Measurements from ENCODE around the gene TAF9B.
"Not testable (repeated sequence)": the region's sequence is repeated elsewhere in the genome, so short reads cannot be mapped to it uniquely, and the experiment has no call there.

Gene TAF9B

DNA sequence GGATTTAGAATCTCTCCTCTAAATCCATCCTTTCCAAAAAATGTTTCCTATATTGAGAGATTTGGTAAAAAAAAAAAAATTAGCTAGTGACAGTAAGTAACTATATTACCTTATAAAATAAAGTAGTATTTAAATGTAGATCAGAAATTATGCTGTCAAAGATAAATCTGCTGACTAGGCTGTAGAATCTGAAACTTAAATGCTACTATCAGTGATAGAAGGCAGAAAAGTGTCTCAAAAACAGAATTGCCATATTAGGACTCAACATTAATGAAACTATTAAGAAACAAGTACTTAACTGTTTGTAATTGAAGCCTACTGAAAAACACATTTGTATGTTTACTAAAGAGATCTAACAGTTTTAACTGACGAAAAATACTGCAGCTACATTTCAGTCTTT is 8.3 kb downstream of the TAF9B start:
- no peaks in the 10 kb centered on the region for H3K4me1 ChIP-seq (ENCODE audit: control insufficient read depth, insufficient read depth, low read length)
- no peak overlapping the region for H3K4me3 ChIP-seq (ENCODE audit: low read length)
- no peaks in the 10 kb centered on the region for H3K36me3 ChIP-seq (ENCODE audit: control insufficient read depth, insufficient read depth, low read length)
- H3K9me3 ChIP-seq (ENCODE audit: control insufficient read depth, low read length): no peaks in the 10 kb centered on the region
- no peak overlapping the region for H3K9ac ChIP-seq (ENCODE audit: low read length)
- no peaks in the 10 kb centered on the region for H3K27me3 ChIP-seq (ENCODE audit: control insufficient read depth, insufficient read depth, low read length)

DNA sequence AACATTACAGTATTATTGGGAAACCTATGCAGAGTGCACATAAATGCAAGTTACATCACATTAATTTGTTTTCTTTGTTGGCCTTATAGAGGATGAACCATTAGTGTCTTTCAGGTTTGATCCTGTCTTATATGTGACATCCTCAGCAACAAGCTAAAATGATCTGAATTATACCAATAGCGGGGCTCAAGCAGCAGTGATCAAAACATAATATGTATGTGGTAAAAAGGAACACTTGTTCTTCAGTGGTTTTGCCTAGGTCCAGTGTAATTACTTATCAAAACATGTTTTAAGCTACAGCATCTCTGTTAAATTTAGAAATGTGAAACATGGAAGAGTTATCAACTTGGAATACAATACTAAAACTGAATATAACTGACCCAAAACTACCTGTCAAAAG is 9.1 kb downstream of the TAF9B start:
- H3K9me3 ChIP-seq (ENCODE audit: control insufficient read depth, low read length): no peaks in the 10 kb centered on the region
- H3K27me3 ChIP-seq (ENCODE audit: control insufficient read depth, insufficient read depth, low read length): no peaks in the 10 kb centered on the region
- no peak overlapping the region for H3K4me3 ChIP-seq (ENCODE audit: low read length)
- H3K4me1 ChIP-seq (ENCODE audit: control insufficient read depth, insufficient read depth, low read length): no peaks in the 10 kb centered on the region
- no peak overlapping the region for H3K9ac ChIP-seq (ENCODE audit: low read length)
- no peaks in the 10 kb centered on the region for H3K36me3 ChIP-seq (ENCODE audit: control insufficient read depth, insufficient read depth, low read length)

DNA sequence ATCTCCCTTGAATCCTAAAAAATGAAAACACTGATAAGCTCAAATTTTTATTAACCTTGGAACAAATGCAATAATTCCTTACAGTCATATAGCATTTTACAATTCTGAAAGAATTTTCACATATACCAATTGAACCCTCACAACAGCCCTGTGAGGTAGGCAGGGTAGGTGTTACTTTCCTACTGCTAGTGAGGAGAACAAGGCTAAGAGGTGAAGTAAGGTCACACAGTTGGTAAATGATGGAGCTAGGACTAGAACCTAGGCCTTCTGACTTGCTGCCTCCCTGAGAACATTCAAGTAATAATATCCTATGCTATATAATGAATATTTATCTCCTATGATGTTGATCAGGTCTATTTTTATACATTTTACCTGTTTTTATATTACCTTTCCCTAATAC is 9.7 kb downstream of the TAF9B start:
- H3K4me3 ChIP-seq (ENCODE audit: low read length): no peak overlapping the region
- no peaks in the 10 kb centered on the region for H3K4me1 ChIP-seq (ENCODE audit: control insufficient read depth, insufficient read depth, low read length)
- no peaks in the 10 kb centered on the region for H3K27me3 ChIP-seq (ENCODE audit: control insufficient read depth, insufficient read depth, low read length)
- no peaks in the 10 kb centered on the region for H3K9me3 ChIP-seq (ENCODE audit: control insufficient read depth, low read length)
- no peak overlapping the region for H3K9ac ChIP-seq (ENCODE audit: low read length)
- no peaks in the 10 kb centered on the region for H3K36me3 ChIP-seq (ENCODE audit: control insufficient read depth, insufficient read depth, low read length)

DNA sequence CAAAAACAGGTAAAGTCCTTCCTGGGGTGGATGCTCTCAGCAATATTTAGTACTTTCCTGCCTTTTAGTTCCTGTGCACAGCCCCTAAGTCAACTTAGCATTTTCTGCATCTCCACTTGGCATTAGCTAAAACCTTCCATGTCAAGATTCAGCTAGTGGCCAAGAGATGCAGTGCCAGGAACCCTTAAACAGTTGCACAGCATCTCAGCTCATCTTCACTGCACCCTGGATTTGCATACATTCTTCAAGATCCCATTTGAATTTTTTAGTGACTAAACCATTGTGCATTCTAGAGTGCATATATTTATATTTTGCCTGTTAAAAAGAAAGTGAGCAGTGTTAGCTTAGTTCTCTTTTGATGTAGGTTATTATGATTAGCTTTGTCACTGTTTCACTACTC is 13.7 kb downstream of the TAF9B start:
- not testable (repeated sequence) for H3K9ac ChIP-seq (ENCODE audit: low read length); H3K27me3 ChIP-seq (ENCODE audit: control insufficient read depth, insufficient read depth, low read length); H3K36me3 ChIP-seq (ENCODE audit: control insufficient read depth, insufficient read depth, low read length); H3K9me3 ChIP-seq (ENCODE audit: control insufficient read depth, low read length); H3K4me1 ChIP-seq (ENCODE audit: control insufficient read depth, insufficient read depth, low read length); H3K4me3 ChIP-seq (ENCODE audit: low read length)

DNA sequence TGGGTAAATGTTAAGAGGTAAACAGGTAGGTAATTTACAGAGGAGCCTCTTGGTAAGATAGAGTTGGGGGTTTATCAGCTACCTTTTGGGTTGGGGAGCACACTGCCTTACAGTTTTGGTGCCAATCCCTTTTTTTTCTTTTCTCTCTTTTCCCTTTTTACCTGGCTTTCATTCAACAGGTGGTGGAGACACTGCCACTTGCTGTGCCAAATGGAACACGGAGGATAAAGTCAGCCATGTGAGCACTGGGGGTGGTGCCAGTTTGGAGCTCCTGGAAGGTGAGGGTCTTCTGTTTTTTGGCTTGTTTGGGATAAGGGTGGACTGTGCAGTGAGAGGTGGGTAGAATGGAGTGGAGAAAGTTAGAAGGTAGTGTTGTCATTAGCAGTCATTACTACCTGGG is 14.3 kb downstream of the TAF9B start:
- no peaks in the 10 kb centered on the region for H3K4me1 ChIP-seq (ENCODE audit: control insufficient read depth, insufficient read depth, low read length)
- no peaks in the 10 kb centered on the region for H3K27me3 ChIP-seq (ENCODE audit: control insufficient read depth, insufficient read depth, low read length)
- H3K9ac ChIP-seq (ENCODE audit: low read length): no peak overlapping the region
- no peak overlapping the region for H3K4me3 ChIP-seq (ENCODE audit: low read length)
- no peaks in the 10 kb centered on the region for H3K36me3 ChIP-seq (ENCODE audit: control insufficient read depth, insufficient read depth, low read length)
- H3K9me3 ChIP-seq (ENCODE audit: control insufficient read depth, low read length): no peaks in the 10 kb centered on the region

DNA sequence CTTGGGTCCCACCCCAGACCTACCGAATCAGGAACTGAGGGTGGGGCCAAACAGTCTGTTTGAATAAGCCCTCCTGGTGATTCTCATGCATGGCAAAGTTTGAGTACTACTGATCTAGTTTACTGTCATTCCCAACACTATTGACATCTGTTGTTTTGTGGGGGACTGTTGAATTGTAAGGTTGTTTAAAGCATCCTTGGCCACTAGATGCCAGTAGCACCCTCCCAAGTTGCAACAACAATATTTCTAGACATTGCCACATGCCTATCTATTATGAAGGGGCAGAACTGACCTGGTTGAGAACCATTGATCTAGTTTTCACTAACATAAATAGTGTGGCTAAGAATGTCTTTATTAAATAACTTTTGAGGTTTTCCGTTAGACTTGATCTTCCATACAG is 15.1 kb downstream of the TAF9B start:
- Histone ChIP-seq H3K36me3 (ENCODE audit: control insufficient read depth, insufficient read depth, low read length) (no peaks in the 10 kb centered on the region), H3K9ac (ENCODE audit: low read length) (no peak overlapping the region), H3K4me3 (ENCODE audit: low read length) (no peak overlapping the region), H3K4me1 (ENCODE audit: control insufficient read depth, insufficient read depth, low read length) (peaks cover 5% of the 10 kb centered on the region), H3K9me3 (ENCODE audit: control insufficient read depth, low read length) (no peaks in the 10 kb centered on the region), H3K27me3 (ENCODE audit: control insufficient read depth, insufficient read depth, low read length) (no peaks in the 10 kb centered on the region)

DNA sequence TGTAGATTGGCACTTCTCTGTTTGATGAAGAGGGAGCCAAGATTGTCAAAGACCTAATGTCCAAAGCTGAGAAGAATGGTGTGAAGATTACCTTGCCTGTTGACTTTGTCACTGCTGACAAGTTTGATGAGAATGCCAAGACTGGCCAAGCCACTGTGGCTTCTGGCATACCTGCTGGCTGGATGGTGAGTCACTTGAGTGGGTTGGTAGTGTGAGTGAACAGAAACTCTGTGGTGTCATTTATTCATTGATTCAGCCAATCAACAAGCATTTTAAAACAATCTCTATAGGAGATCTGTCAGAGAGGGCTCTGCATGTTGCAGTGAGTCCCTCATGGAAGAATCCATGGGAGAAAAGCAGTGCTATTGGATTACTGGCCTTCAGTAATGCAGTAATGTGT is 16.3 kb downstream of the TAF9B start:
- Histone ChIP-seq H3K9ac (ENCODE audit: low read length) (no peak overlapping the region), H3K9me3 (ENCODE audit: control insufficient read depth, low read length) (no peaks in the 10 kb centered on the region), H3K36me3 (ENCODE audit: control insufficient read depth, insufficient read depth, low read length) (no peaks in the 10 kb centered on the region), H3K4me1 (ENCODE audit: control insufficient read depth, insufficient read depth, low read length) (peaks cover 5% of the 10 kb centered on the region), H3K27me3 (ENCODE audit: control insufficient read depth, insufficient read depth, low read length) (no peaks in the 10 kb centered on the region), H3K4me3 (ENCODE audit: low read length) (no peak overlapping the region)

DNA sequence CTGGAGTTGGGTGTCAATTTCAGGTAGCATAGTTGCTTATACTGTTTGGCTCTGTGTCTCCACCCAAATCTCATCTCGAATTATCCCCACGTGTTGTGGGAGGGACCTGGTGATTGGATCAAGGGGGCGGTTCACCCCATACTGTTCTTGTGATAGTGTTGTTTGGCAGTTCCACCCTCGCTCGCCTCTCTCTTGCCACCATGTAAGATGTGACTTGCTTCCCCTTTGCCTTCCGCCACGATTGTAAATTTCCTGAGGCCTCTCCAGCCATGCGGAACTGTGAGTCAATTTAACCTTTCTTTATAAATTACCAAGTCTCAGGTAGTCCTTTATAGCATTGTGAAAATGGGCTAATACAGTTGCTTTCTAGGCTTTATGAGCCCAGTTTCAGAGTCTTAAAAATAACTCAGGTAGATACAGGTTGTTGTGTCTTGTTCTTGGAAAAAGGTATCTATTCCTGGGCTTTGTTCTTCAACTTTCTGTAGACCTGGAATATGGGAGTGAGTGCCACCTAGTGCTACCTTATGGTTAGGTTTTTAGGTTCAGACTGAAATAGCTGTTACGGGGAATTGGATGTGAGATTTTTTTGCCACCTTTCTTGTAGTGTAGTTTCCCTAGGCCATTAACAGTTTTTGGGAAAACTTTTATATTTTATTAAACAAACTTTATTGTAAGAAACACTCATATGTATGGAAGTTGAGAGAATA is 19.8 kb downstream of the TAF9B start:
- Histone ChIP-seq H3K4me1 (ENCODE audit: control insufficient read depth, insufficient read depth, low read length) (peaks cover 5% of the 10 kb centered on the region), H3K9me3 (ENCODE audit: control insufficient read depth, low read length) (no peaks in the 10 kb centered on the region), H3K36me3 (ENCODE audit: control insufficient read depth, insufficient read depth, low read length) (no peaks in the 10 kb centered on the region), H3K4me3 (ENCODE audit: low read length) (no peak overlapping the region), H3K9ac (ENCODE audit: low read length) (no peak overlapping the region), H3K27me3 (ENCODE audit: control insufficient read depth, insufficient read depth, low read length) (no peaks in the 10 kb centered on the region)

DNA sequence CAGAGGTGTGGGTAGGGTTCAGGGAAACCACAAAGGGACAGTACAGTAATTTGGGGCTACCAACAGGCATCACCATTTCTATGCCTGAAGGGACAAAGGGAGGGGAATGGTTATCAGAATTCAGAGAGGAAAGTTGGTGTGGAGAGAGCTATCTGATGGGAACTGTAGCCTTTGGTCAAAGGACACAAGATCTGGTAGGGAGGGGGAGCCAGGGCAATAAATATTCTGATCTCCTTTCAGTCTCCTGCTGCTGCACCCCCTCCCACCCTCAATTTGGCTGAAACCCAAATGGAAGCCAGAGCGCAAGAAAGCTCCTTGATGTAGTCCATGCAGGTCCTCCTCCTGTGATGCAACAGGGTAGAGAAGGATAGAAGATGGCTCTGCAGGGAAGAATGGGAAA is 20.8 kb downstream of the TAF9B start:
- H3K4me3 ChIP-seq (ENCODE audit: low read length): no peak overlapping the region
- H3K9me3 ChIP-seq (ENCODE audit: control insufficient read depth, low read length): no peaks in the 10 kb centered on the region
- H3K9ac ChIP-seq (ENCODE audit: low read length): no peak overlapping the region
- H3K27me3 ChIP-seq (ENCODE audit: control insufficient read depth, insufficient read depth, low read length): no peaks in the 10 kb centered on the region
- H3K36me3 ChIP-seq (ENCODE audit: control insufficient read depth, insufficient read depth, low read length): no peaks in the 10 kb centered on the region
- peaks cover 5% of the 10 kb centered on the region for H3K4me1 ChIP-seq (ENCODE audit: control insufficient read depth, insufficient read depth, low read length)

DNA sequence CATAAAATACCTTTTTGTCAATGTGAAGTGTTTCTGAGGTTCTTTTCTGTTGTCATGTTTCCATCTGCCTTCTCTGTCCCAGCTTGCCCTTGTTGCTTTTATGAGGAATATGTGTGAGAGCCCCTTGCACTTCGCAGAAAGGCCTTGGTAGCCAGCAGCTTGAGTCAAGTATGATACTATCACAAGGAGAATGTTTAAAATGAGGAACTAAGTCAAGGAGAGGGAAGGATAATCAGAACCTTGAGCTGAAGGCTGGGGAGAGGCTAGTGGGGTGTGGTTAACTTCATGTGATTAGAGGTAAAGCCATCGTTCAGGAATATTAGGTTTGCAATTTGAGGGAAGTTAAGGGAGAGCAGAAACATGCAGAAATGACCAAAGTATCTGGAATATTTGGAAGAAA is 22.7 kb downstream of the TAF9B start:
- Histone ChIP-seq H3K36me3 (ENCODE audit: control insufficient read depth, insufficient read depth, low read length) (no peaks in the 10 kb centered on the region), H3K4me1 (ENCODE audit: control insufficient read depth, insufficient read depth, low read length) (peaks cover 5% of the 10 kb centered on the region), H3K9me3 (ENCODE audit: control insufficient read depth, low read length) (no peaks in the 10 kb centered on the region), H3K4me3 (ENCODE audit: low read length) (no peak overlapping the region), H3K9ac (ENCODE audit: low read length) (no peak overlapping the region), H3K27me3 (ENCODE audit: control insufficient read depth, insufficient read depth, low read length) (no peaks in the 10 kb centered on the region)

DNA sequence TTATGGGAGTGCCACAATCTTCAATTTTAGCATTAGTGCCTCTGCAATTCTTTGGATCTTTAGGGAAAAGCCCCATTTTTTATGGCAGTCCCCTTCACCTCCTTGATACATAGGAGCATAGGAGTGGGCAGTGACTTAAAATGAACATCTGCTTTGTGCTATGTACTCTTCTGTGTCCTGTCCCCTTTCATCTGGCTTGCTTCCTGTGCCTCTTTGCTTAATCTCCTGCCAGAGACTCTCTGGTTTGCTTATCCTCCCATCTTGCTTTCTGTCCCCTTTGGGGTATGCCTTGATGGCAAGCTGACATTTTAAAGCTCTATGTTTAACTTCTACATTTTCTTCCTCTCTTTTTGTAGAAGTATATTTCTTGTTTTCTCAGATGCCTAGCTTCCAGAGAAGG is 23.1 kb downstream of the TAF9B start:
- Histone ChIP-seq H3K9ac (ENCODE audit: low read length) (no peak overlapping the region), H3K9me3 (ENCODE audit: control insufficient read depth, low read length) (no peaks in the 10 kb centered on the region), H3K36me3 (ENCODE audit: control insufficient read depth, insufficient read depth, low read length) (no peaks in the 10 kb centered on the region), H3K4me3 (ENCODE audit: low read length) (no peak overlapping the region), H3K27me3 (ENCODE audit: control insufficient read depth, insufficient read depth, low read length) (no peaks in the 10 kb centered on the region), H3K4me1 (ENCODE audit: control insufficient read depth, insufficient read depth, low read length) (peaks cover 5% of the 10 kb centered on the region)

DNA sequence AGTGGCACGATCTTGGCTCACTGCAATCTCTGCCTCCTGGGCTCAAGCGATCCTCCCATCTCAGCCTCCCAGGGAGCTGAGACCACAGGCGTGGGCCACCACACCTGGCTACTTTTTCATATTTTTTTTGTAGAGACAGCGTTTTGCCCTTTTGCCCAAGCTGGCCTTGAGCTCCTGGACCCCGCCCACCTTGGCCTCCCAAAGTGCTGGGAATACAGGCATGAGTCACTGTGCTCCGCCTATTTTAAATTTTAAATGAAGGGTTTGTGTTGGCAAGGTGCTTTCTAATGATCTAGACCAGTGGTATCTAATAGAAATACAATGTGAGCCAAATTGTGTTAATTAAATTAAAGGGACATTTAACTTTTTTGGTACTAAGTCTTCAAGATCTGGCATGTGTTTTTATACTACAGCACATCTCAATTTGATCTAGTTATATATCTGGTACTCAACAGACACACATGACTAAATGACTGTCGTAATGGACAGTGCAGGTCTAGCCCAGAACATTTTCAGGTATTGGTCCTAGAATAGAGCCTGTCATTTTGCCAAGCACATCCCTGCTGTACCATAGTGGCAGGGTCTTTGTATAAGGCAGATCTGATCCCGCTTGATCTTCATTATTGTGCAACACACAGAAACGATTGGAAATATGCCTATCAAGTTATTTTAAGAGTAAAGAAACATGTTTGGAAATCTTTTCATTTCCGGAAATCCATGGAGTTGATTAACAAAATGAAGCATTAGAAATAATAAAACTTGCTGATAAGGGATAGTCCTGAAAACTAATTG is 28.1 kb downstream of the TAF9B start:
- Histone ChIP-seq H3K27me3 (ENCODE audit: control insufficient read depth, insufficient read depth, low read length) (no peaks in the 10 kb centered on the region), H3K4me1 (ENCODE audit: control insufficient read depth, insufficient read depth, low read length) (peaks cover 10% of the 10 kb centered on the region), H3K4me3 (ENCODE audit: low read length) (no peak overlapping the region), H3K9ac (ENCODE audit: low read length) (no peak overlapping the region), H3K9me3 (ENCODE audit: control insufficient read depth, low read length) (no peaks in the 10 kb centered on the region), H3K36me3 (ENCODE audit: control insufficient read depth, insufficient read depth, low read length) (no peaks in the 10 kb centered on the region)

Data from mucosa of stomach (tissue), 1 donor.